ENCODE measurements around the gene PAMR1.

The PAMR1 gene

GRCh38 chr11:35464308-35464707 is 61.1 kb downstream of the PAMR1 start:
- no peak overlapping the region for H2AK5ac ChIP-seq (ENCODE audit: low read length, severe bottlenecking)
- no peak overlapping the region for H3K4me3 ChIP-seq (ENCODE audit: insufficient read depth in 1 of 2, low read depth in 1 of 2, low read length in 2 of 2)
- no peak overlapping the region for H3K9ac ChIP-seq (ENCODE audit: low read length)
- H3K23ac ChIP-seq (ENCODE audit: low read length in 2 of 2): no peak overlapping the region
- DNase-seq: no peak
- no peaks in the 10 kb centered on the region for H3K4me1 ChIP-seq (ENCODE audit: control insufficient read depth, insufficient read depth, low read depth, low read length)
- no peak overlapping the region for H2BK5ac ChIP-seq (ENCODE audit: low read depth, low read length, poor library complexity, severe bottlenecking)
- no peak overlapping the region for H3K18ac ChIP-seq (ENCODE audit: low read depth in 1 of 2, low read length in 2 of 2)
- peaks cover 0 to 49% of the 10 kb centered on the region in 2 experiments for H3K27me3 ChIP-seq (ENCODE audit: control insufficient read depth in 1 of 2, insufficient read depth in 1 of 2, low read length in 2 of 2)
- WGBS: 80% methylated on average over 1 of the region's 1 CpG
- H4K91ac ChIP-seq (ENCODE audit: low read length): no peak overlapping the region
- no peak overlapping the region for H2BK15ac ChIP-seq (ENCODE audit: low read depth, poor library complexity, severe bottlenecking)
- no peak overlapping the region for H3K14ac ChIP-seq (ENCODE audit: low read length in 2 of 2)
- H2BK120ac ChIP-seq (ENCODE audit: low read depth, low read length): no peak overlapping the region
- peaks cover 0 to 98% of the 10 kb centered on the region in 2 experiments for H3K36me3 ChIP-seq (ENCODE audit: control insufficient read depth in 1 of 2, insufficient read depth in 2 of 2, low read depth in 1 of 2, low read length in 2 of 2)
- no peak overlapping the region for H2BK12ac ChIP-seq (ENCODE audit: low read length in 2 of 2)
- no peak overlapping the region for H3K27ac ChIP-seq (ENCODE audit: low read length, poor library complexity, severe bottlenecking)
- H3K9me3 ChIP-seq (ENCODE audit: control insufficient read depth, low read length): no peaks in the 10 kb centered on the region
- H3K4me2 ChIP-seq (ENCODE audit: low read length, poor library complexity, severe bottlenecking): no peak overlapping the region
- no peak overlapping the region for H3K4ac ChIP-seq (ENCODE audit: low read depth in 1 of 2, low read length in 2 of 2)
- no peaks in the 10 kb centered on the region for H3K79me1 ChIP-seq (replicated peaks; ENCODE audit: low read length, poor library complexity, severe bottlenecking)
- H4K8ac ChIP-seq (ENCODE audit: low read length): no peak overlapping the region
- no peak overlapping the region for H2AFZ ChIP-seq (ENCODE audit: low read depth, low read length)

- Histone ChIP-seq H2BK15ac (ENCODE audit: low read depth, poor library complexity, severe bottlenecking) (no peak overlapping the region), H3K14ac (ENCODE audit: low read length in 2 of 2) (no peak overlapping the region), H3K9ac (ENCODE audit: low read length) (no peak overlapping the region), H3K18ac (ENCODE audit: low read depth in 1 of 2, low read length in 2 of 2) (no peak overlapping the region), H3K79me1 (replicated peaks; ENCODE audit: low read length, poor library complexity, severe bottlenecking) (no peaks in the 10 kb centered on the region), H2AK5ac (ENCODE audit: low read length, severe bottlenecking) (no peak overlapping the region), H3K27me3 (ENCODE audit: control insufficient read depth in 1 of 2, insufficient read depth in 1 of 2, low read length in 2 of 2) (peaks cover 0 to 54% of the 10 kb centered on the region in 2 experiments), H2BK120ac (ENCODE audit: low read depth, low read length) (no peak overlapping the region), H3K9me3 (ENCODE audit: control insufficient read depth, low read length) (no peaks in the 10 kb centered on the region), H3K4me1 (ENCODE audit: control insufficient read depth, insufficient read depth, low read depth, low read length) (no peaks in the 10 kb centered on the region), H3K27ac (ENCODE audit: low read length, poor library complexity, severe bottlenecking) (no peak overlapping the region), H3K4me2 (ENCODE audit: low read length, poor library complexity, severe bottlenecking) (no peak overlapping the region), H3K4me3 (ENCODE audit: insufficient read depth in 1 of 2, low read depth in 1 of 2, low read length in 2 of 2) (no peak overlapping the region), H3K4ac (ENCODE audit: low read depth in 1 of 2, low read length in 2 of 2) (no peak overlapping the region), H2BK12ac (ENCODE audit: low read length in 2 of 2) (no peak overlapping the region), H3K23ac (ENCODE audit: low read length in 2 of 2) (no peak overlapping the region), H4K8ac (ENCODE audit: low read length) (no peak overlapping the region), H3K36me3 (ENCODE audit: control insufficient read depth in 1 of 2, insufficient read depth in 2 of 2, low read depth in 1 of 2, low read length in 2 of 2) (peaks cover 0 to 98% of the 10 kb centered on the region in 2 experiments), H4K91ac (ENCODE audit: low read length) (no peak overlapping the region), H2BK5ac (ENCODE audit: low read depth, low read length, poor library complexity, severe bottlenecking) (no peak overlapping the region), H2AFZ (ENCODE audit: low read depth, low read length) (no peak overlapping the region)
- WGBS: 82% methylated on average over 13 of the region's 13 CpGs
- no peak for DNase-seq
These were observed 62.1 kb downstream of the PAMR1 start for GRCh38 chr11:35463331-35463751.

GRCh38 chr11:35461917-35462538 is 63.4 kb downstream of the PAMR1 start:
- no peak overlapping the region for H3K23ac ChIP-seq (ENCODE audit: low read length in 2 of 2)
- H2AK5ac ChIP-seq (ENCODE audit: low read length, severe bottlenecking): no peak overlapping the region

GRCh38 chr11:35459489-35459888 is 65.9 kb downstream of the PAMR1 start:
- Histone ChIP-seq H3K14ac (ENCODE audit: low read length in 2 of 2) (no peak overlapping the region), H4K8ac (ENCODE audit: low read length) (no peak overlapping the region), H3K36me3 (ENCODE audit: control insufficient read depth in 1 of 2, insufficient read depth in 2 of 2, low read depth in 1 of 2, low read length in 2 of 2) (peaks cover 0 to 99% of the 10 kb centered on the region in 2 experiments), H3K27ac (ENCODE audit: low read length, poor library complexity, severe bottlenecking) (no peak overlapping the region), H3K4me3 (ENCODE audit: insufficient read depth in 1 of 2, low read depth in 1 of 2, low read length in 2 of 2) (no peak overlapping the region), H3K79me1 (replicated peaks; ENCODE audit: low read length, poor library complexity, severe bottlenecking) (no peaks in the 10 kb centered on the region), H2AK5ac (ENCODE audit: low read length, severe bottlenecking) (no peak overlapping the region), H3K23ac (ENCODE audit: low read length in 2 of 2) (no peak overlapping the region), H2BK12ac (ENCODE audit: low read length in 2 of 2) (no peak overlapping the region), H3K4me1 (ENCODE audit: control insufficient read depth, insufficient read depth, low read depth, low read length) (no peaks in the 10 kb centered on the region), H2BK5ac (ENCODE audit: low read depth, low read length, poor library complexity, severe bottlenecking) (no peak overlapping the region), H2BK120ac (ENCODE audit: low read depth, low read length) (no peak overlapping the region), H3K9ac (ENCODE audit: low read length) (no peak overlapping the region), H3K9me3 (ENCODE audit: control insufficient read depth, low read length) (no peaks in the 10 kb centered on the region), H4K91ac (ENCODE audit: low read length) (no peak overlapping the region), H3K18ac (ENCODE audit: low read depth in 1 of 2, low read length in 2 of 2) (no peak overlapping the region), H3K4me2 (ENCODE audit: low read length, poor library complexity, severe bottlenecking) (no peak overlapping the region), H2BK15ac (ENCODE audit: low read depth, poor library complexity, severe bottlenecking) (no peak overlapping the region), H3K4ac (ENCODE audit: low read depth in 1 of 2, low read length in 2 of 2) (no peak overlapping the region), H3K27me3 (ENCODE audit: control insufficient read depth in 1 of 2, insufficient read depth in 1 of 2, low read length in 2 of 2) (peaks cover 0 to 69% of the 10 kb centered on the region in 2 experiments), H2AFZ (ENCODE audit: low read depth, low read length) (no peak overlapping the region)
- no peak for DNase-seq
- 100% methylated on average over 1 of the region's 1 CpG for WGBS

More at GRCh38 chr11:35461917-35462538, 63.4 kb downstream of the PAMR1 start:
- Histone ChIP-seq H2BK120ac (ENCODE audit: low read depth, low read length) (no peak overlapping the region), H2BK5ac (ENCODE audit: low read depth, low read length, poor library complexity, severe bottlenecking) (no peak overlapping the region), H3K4me1 (ENCODE audit: control insufficient read depth, insufficient read depth, low read depth, low read length) (no peaks in the 10 kb centered on the region), H2AFZ (ENCODE audit: low read depth, low read length) (no peak overlapping the region), H3K79me1 (replicated peaks; ENCODE audit: low read length, poor library complexity, severe bottlenecking) (no peaks in the 10 kb centered on the region), H3K27ac (ENCODE audit: low read length, poor library complexity, severe bottlenecking) (no peak overlapping the region), H3K14ac (ENCODE audit: low read length in 2 of 2) (no peak overlapping the region), H3K4me3 (ENCODE audit: insufficient read depth in 1 of 2, low read depth in 1 of 2, low read length in 2 of 2) (no peak overlapping the region), H2BK12ac (ENCODE audit: low read length in 2 of 2) (no peak overlapping the region), H4K91ac (ENCODE audit: low read length) (no peak overlapping the region), H4K8ac (ENCODE audit: low read length) (no peak overlapping the region), H2BK15ac (ENCODE audit: low read depth, poor library complexity, severe bottlenecking) (no peak overlapping the region), H3K4ac (ENCODE audit: low read depth in 1 of 2, low read length in 2 of 2) (no peak overlapping the region), H3K9ac (ENCODE audit: low read length) (no peak overlapping the region), H3K27me3 (ENCODE audit: control insufficient read depth in 1 of 2, insufficient read depth in 1 of 2, low read length in 2 of 2) (peaks cover 0 to 54% of the 10 kb centered on the region in 2 experiments), H3K9me3 (ENCODE audit: control insufficient read depth, low read length) (no peaks in the 10 kb centered on the region), H3K4me2 (ENCODE audit: low read length, poor library complexity, severe bottlenecking) (no peak overlapping the region), H3K36me3 (ENCODE audit: control insufficient read depth in 1 of 2, insufficient read depth in 2 of 2, low read depth in 1 of 2, low read length in 2 of 2) (peaks cover 0 to 98% of the 10 kb centered on the region in 2 experiments), H3K18ac (ENCODE audit: low read depth in 1 of 2, low read length in 2 of 2) (no peak overlapping the region)
- DNase-seq: no peak
- 79% methylated on average over 2 of the region's 2 CpGs for WGBS

Measured in mesenchymal stem cell (in vitro differentiated cells and primary cell).